NCI-H82 (cell line): ENCODE results near the gene KCNQ5.
"Not testable (repeated sequence)": the region's sequence is repeated elsewhere in the genome, so short reads cannot be mapped to it uniquely, and the experiment has no call there.

Source experiments
- DNase-seq: peaks from one replicate; lab custom pipeline; 2025; lab: John Stamatoyannopoulos, UW

Gene KCNQ5

GRCh38 chr6:73180763-73181619, 559.1 kb downstream of the KCNQ5 start:
- DNase-seq, result peak; percentile 79

GRCh38 chr6:73182021-73182607, 560.2 kb downstream of the KCNQ5 start:
- DNase-seq, result no peak

GRCh38 chr6:73193302-73193701, 571.4 kb downstream of the KCNQ5 start:
- not testable (repeated sequence) for DNase-seq

- no peak for DNase-seq
These were observed 572.9 kb downstream of the KCNQ5 start for GRCh38 chr6:73194744-73195143.

- DNase-seq, result no peak
These were observed 578.4 kb downstream of the KCNQ5 start for GRCh38 chr6:73200247-73200646.

- DNase-seq, result no peak
These were observed 578.9 kb downstream of the KCNQ5 start for GRCh38 chr6:73200735-73201134.

- no peak for DNase-seq
These were observed 581.2 kb downstream of the KCNQ5 start for GRCh38 chr6:73203098-73203497.

- DNase-seq, result no peak
These were observed 582.4 kb downstream of the KCNQ5 start for GRCh38 chr6:73204252-73204651.

- DNase-seq, result peak; percentile 2
These were observed 585.5 kb downstream of the KCNQ5 start for GRCh38 chr6:73207221-73207837.

GRCh38 chr6:73209117-73209516, 587.3 kb downstream of the KCNQ5 start:
- DNase-seq, result no peak

- DNase-seq, result no peak
These were observed 595.0 kb downstream of the KCNQ5 start for GRCh38 chr6:73216859-73217258.

- no peak for DNase-seq
These were observed 603.5 kb downstream of the KCNQ5 start, which contains the start of gene KHDC1L for GRCh38 chr6:73225396-73225795. Gene KHDC1L (minus strand): TSS chr6:73225496. CDS start chr6:73225408, 88 bp downstream.

- DNase-seq, result no peak
These were observed 605.9 kb downstream of the KCNQ5 start for GRCh38 chr6:73227606-73228255.

- no peak for DNase-seq
These were observed 610.1 kb downstream of the KCNQ5 start for GRCh38 chr6:73231986-73232391.

GRCh38 chr6:73233048-73233447, 611.2 kb downstream of the KCNQ5 start:
- no peak for DNase-seq

GRCh38 chr6:73233971-73234370, 612.1 kb downstream of the KCNQ5 start:
- DNase-seq, result not testable (repeated sequence)

GRCh38 chr6:73234733-73235132, 612.9 kb downstream of the KCNQ5 start:
- no peak for DNase-seq

- no peak for DNase-seq
These were observed 614.4 kb downstream of the KCNQ5 start for GRCh38 chr6:73236144-73236750.

GRCh38 chr6:73240730-73241129, 618.9 kb downstream of the KCNQ5 start:
- DNase-seq, result no peak

GRCh38 chr6:73242001-73242400, 620.1 kb downstream of the KCNQ5 start:
- no peak for DNase-seq
